Measurements from ENCODE around the gene FAM13C.

- TF ChIP-seq CTCF (IDR thresholded peaks at IDR 0.05; ENCODE audit: low read length) (no peak), EZH2phosphoT487 (IDR thresholded peaks at IDR 0.05; ENCODE audit: low read length) (no peak)
Measured at GRCh38 chr10:59339351-59339750, 23.0 kb downstream of the FAM13C start.

Data from MM.1S (cell line).